HEK293 (cell line): Measurements from ENCODE around the gene OR1F1.

Experiments
- CTCF ChIA-PET: fragments of 350-600 bp; formaldehyde crosslinking; extraction: SDS; loops from one replicate; lab custom pipeline; 2021; ENCODE audit warnings: antibody characterized with exemption; lab: Yijun Ruan, JAX
- POLR2A ChIA-PET: fragments of 300-600 bp; formaldehyde crosslinking; extraction: SDS; loops from one replicate; lab custom pipeline; 2020; ENCODE audit warnings: antibody characterized with exemption, inconsistent platforms; lab: Yijun Ruan, JAX
- H3K27ac ChIP-seq: fragments of 200-500 bp; sonication (Bioruptor generic); 2 replicates; pipeline ENCODE4 v1.5.1; 2014; ENCODE audit warnings: low read depth, low read length, control low read depth, inconsistent platforms; ENCODE audit errors: extremely low read depth
- H3K36me3 ChIP-seq, 2 experiments: fragments of 200-500 bp in 1 of 2; sonication (Bioruptor generic) in 1 of 2; 1 replicate in 1 of 2; 2 replicates in 1 of 2; pipeline ENCODE4 v1.5.1; 2014 to 2017; ENCODE audit warnings: inconsistent platforms in 2 of 2, low read length in 2 of 2; ENCODE audit not compliant: control insufficient read depth in 2 of 2, insufficient read depth in 1 of 2
- H3K4me1 ChIP-seq: fragments of 200-500 bp; sonication (Bioruptor generic); 2 replicates; pipeline ENCODE4 v1.5.1; 2014; ENCODE audit warnings: mild to moderate bottlenecking, low read length, inconsistent platforms; ENCODE audit not compliant: control insufficient read depth, insufficient read depth
- H3K4me3 ChIP-seq: 2 replicates; pipeline ENCODE4 v1.5.1; 2011; ENCODE audit warnings: low read depth, mild to moderate bottlenecking, control low read depth, low read length, moderate library complexity
- H3K9me3 ChIP-seq: fragments of 200-500 bp; sonication (Bioruptor generic); 2 replicates; pipeline ENCODE4 v1.5.1; 2014; ENCODE audit warnings: low read depth, low read length, inconsistent platforms; ENCODE audit not compliant: control insufficient read depth, insufficient read depth
- MZF1 ChIP-seq: fragments of 450-650 bp; formaldehyde crosslinking; IDR thresholded peaks from 2 replicates; pipeline ENCODE4 v1.5.1; 2017; ENCODE audit warnings: missing biosample characterization, missing genetic modification characterization, borderline replicate concordance
- PRDM4 ChIP-seq: fragments of 450-650 bp; formaldehyde crosslinking; IDR thresholded peaks from 2 replicates; pipeline ENCODE4 v1.5.1; 2017; ENCODE audit warnings: missing biosample characterization, missing genetic modification characterization
- REST ChIP-seq: fragments of 450-650 bp; formaldehyde crosslinking; IDR thresholded peaks from 2 replicates; pipeline ENCODE4 v1.5.1; 2016; ENCODE audit warnings: missing biosample characterization, missing genetic modification characterization
- SCRT1 ChIP-seq: fragments of 450-650 bp; formaldehyde crosslinking; IDR thresholded peaks from 2 replicates; pipeline ENCODE4 v1.5.1; 2016; ENCODE audit warnings: missing biosample characterization, missing genetic modification characterization, borderline replicate concordance
- SCRT2 ChIP-seq: fragments of 450-650 bp; formaldehyde crosslinking; IDR thresholded peaks from 2 replicates; pipeline ENCODE4 v1.5.1; 2016; ENCODE audit warnings: missing biosample characterization, missing genetic modification characterization
- ZNF133 ChIP-seq: fragments of 450-650 bp; formaldehyde crosslinking; IDR thresholded peaks from 2 replicates; pipeline ENCODE4 v1.5.1; 2016; ENCODE audit warnings: missing biosample characterization, missing genetic modification characterization
- ZNF140 ChIP-seq: fragments of 450-650 bp; formaldehyde crosslinking; IDR thresholded peaks from 2 replicates; pipeline ENCODE4 v1.5.1; 2016; ENCODE audit warnings: missing biosample characterization, missing genetic modification characterization
- ZNF214 ChIP-seq: fragments of 450-650 bp; formaldehyde crosslinking; IDR thresholded peaks from 2 replicates; pipeline ENCODE4 v1.5.1; 2017; ENCODE audit warnings: missing biosample characterization, mild to moderate bottlenecking, missing genetic modification characterization, borderline replicate concordance
- ZNF473 ChIP-seq: fragments of 450-650 bp; formaldehyde crosslinking; IDR thresholded peaks from 2 replicates; pipeline ENCODE4 v1.5.1; 2017; ENCODE audit warnings: missing biosample characterization, missing genetic modification characterization
- ZNF626 ChIP-seq: fragments of 450-650 bp; sonication (Bioruptor Pico); formaldehyde crosslinking; IDR thresholded peaks from 2 replicates; pipeline ENCODE4 v1.5.1; 2018; ENCODE audit warnings: missing biosample characterization, missing genetic modification characterization, inconsistent platforms
- ZNF658 ChIP-seq: fragments of 450-650 bp; formaldehyde crosslinking; IDR thresholded peaks from 2 replicates; pipeline ENCODE4; 2016; ENCODE audit warnings: missing biosample characterization, missing genetic modification characterization
- ZNF768 ChIP-seq: fragments of 450-650 bp; formaldehyde crosslinking; IDR thresholded peaks from 2 replicates; pipeline ENCODE4 v1.5.1; 2018; ENCODE audit warnings: missing biosample characterization, mild to moderate bottlenecking, missing genetic modification characterization
- ZSCAN5A ChIP-seq: fragments of 450-650 bp; formaldehyde crosslinking; IDR thresholded peaks from 2 replicates; pipeline ENCODE4 v1.5.1; 2016; ENCODE audit warnings: missing biosample characterization, missing genetic modification characterization
- TF ChIP-seq, protein P1 (sequence below): fragments of 450-650 bp; formaldehyde crosslinking; IDR thresholded peaks from 2 replicates; pipeline ENCODE4 v1.5.1; 2016; ENCODE audit warnings: missing biosample characterization, missing genetic modification characterization
- TF ChIP-seq, protein P2 (sequence below): fragments of 450-650 bp; IDR thresholded peaks from 2 replicates; pipeline ENCODE4 v1.5.1; 2018; ENCODE audit warnings: missing biosample characterization, missing genetic modification characterization
- TF ChIP-seq, protein P3 (sequence below): fragments of 450-650 bp; formaldehyde crosslinking; optimal IDR thresholded peaks from 2 replicates; pipeline ENCODE3; 2016; ENCODE audit warnings: missing biosample characterization, mild to moderate bottlenecking, missing genetic modification characterization
- TF ChIP-seq, protein P4 (sequence below): fragments of 450-650 bp; formaldehyde crosslinking; IDR thresholded peaks from 2 replicates; pipeline ENCODE4 v1.5.1; 2016; ENCODE audit warnings: missing biosample characterization, missing genetic modification characterization

Gene OR1F1

DNA sequence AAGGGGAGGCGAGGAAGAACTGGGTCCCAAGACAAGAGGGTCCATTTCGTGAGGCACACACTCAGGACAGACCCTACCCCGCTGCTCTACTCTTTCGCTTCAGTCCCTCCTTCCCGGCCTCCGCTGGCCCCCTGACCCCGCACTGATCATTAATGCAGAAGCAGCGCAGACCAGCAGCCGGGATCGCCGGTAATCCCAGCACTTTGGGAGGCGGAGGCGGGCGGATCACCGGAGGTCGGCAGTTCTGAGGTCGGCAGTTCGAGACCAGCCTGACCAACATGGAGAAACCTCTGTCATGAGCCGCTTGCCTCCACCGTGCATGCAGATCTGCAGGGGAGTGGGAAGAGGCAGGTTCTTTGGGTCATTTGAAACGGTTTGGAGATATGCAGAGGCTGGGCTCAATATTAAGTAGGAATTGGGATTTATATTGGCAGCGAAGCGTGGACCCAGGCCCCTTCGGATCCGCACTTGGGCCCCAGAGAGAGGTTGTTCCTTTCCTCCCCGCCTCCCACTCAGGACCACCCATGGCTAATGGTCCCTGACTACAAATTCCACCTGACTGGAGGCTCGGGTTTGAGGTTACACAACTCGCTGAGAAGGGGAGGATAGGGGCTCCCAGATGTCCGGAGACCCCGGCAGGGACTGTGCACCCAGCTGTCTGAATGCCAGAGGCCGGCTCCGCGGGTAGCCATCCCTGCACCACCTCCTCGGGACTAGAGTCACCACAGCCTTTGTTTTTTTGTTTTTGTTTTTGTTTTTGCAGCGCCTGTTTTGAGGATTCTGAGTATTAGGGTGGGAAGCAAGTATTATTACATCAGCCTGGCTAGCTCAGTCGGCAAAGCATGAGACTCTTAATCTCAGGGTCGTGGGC, 23.6 kb upstream of the OR1F1 start:
- Histone ChIP-seq H3K4me1 (no peaks in the 10 kb centered on the region; the same call in 1 of the 2 replicates), H3K27ac (no peak overlapping the region), H3K4me3 (no peak overlapping the region), H3K9me3 (no peaks in the 10 kb centered on the region), H3K36me3 (no peaks in the 10 kb centered on the region)
- ChIA-PET POLR2A (no interaction called here), CTCF (interaction anchor here (0.8 to 2.4 kb wide), 5 partner anchors 8 to 1124 kb away, joined by 3 to 10 read pairs (median 3); no protein-coding TSS in a partner anchor)
- TF ChIP-seq SCRT2 (tag by site-specific recombination): no peak
- TF ChIP-seq MZF1: no peak
- TF ChIP-seq, protein P1, sequence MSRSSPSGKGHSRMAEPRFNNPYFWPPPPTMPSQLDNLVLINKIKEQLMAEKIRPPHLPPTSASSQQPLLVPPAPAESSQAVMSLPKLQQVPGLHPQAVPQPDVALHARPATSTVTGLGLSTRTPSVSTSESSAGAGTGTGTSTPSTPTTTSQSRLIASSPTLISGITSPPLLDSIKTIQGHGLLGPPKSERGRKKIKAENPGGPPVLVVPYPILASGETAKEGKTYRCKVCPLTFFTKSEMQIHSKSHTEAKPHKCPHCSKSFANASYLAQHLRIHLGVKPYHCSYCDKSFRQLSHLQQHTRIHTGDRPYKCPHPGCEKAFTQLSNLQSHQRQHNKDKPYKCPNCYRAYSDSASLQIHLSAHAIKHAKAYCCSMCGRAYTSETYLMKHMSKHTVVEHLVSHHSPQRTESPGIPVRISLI: no peak
- TF ChIP-seq SCRT1 (tag by site-specific recombination): no peak
- TF ChIP-seq ZNF214 (tag by site-specific recombination): no peak
- no peak for TF ChIP-seq ZNF140 (tag by site-specific recombination)
- TF ChIP-seq REST (tag by site-specific recombination): no peak
- TF ChIP-seq ZNF626 (tag by site-specific recombination): no peak
- no peak for TF ChIP-seq ZNF658 (tag by site-specific recombination)
- TF ChIP-seq, protein P2, sequence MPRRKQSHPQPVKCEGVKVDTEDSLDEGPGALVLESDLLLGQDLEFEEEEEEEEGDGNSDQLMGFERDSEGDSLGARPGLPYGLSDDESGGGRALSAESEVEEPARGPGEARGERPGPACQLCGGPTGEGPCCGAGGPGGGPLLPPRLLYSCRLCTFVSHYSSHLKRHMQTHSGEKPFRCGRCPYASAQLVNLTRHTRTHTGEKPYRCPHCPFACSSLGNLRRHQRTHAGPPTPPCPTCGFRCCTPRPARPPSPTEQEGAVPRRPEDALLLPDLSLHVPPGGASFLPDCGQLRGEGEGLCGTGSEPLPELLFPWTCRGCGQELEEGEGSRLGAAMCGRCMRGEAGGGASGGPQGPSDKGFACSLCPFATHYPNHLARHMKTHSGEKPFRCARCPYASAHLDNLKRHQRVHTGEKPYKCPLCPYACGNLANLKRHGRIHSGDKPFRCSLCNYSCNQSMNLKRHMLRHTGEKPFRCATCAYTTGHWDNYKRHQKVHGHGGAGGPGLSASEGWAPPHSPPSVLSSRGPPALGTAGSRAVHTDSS (tag by site-specific recombination): no peak
- TF ChIP-seq ZNF473 (tag by site-specific recombination): no peak
- no peak for TF ChIP-seq ZNF768
- TF ChIP-seq ZNF133 (tag by site-specific recombination): no peak

DNA sequence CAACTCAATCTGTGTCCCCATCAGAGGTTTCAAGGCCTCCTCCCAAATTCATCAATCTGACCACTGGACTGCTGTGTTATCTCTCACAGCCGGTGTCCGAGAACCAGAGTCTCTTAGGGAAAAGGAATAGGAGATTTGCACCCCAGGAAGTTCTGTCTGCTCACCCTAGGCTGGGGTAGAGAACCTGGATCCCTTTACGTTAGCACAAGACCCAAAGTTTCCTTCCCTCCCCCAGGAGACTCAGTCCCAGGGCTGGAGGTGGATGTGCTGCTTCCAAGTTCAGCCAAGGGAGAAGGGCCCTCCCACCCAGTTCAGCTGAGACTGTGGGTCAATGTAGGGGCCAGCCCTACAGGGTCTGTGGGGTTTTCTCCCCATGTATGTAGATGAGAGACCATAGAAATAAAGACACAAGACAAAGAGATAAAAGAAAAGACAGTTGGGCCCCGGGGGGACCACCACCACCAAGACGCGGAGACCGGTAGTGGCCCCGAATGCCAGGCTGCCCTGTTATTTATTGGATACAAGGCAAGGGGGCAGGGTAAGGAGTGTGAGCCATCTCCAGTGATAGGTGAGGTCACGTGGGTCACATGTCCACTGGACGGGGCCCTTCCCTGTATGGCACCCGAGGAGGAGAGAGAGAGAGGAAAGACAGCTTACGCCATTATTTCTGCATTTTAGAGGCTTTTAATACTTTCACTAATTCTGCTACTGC, 22.7 kb upstream of the OR1F1 start:
- no peak overlapping the region for H3K4me3 ChIP-seq
- no peaks in the 10 kb centered on the region; the same call in 1 of the 2 replicates for H3K4me1 ChIP-seq
- TF ChIP-seq, protein P3, sequence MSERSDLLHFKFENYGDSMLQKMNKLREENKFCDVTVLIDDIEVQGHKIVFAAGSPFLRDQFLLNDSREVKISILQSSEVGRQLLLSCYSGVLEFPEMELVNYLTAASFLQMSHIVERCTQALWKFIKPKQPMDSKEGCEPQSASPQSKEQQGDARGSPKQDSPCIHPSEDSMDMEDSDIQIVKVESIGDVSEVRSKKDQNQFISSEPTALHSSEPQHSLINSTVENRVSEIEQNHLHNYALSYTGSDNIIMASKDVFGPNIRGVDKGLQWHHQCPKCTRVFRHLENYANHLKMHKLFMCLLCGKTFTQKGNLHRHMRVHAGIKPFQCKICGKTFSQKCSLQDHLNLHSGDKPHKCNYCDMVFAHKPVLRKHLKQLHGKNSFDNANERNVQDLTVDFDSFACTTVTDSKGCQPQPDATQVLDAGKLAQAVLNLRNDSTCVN (tag by site-specific recombination): peak; percentile 11
- no peak for TF ChIP-seq ZSCAN5A (tag by site-specific recombination)
- 0 out of 2 replicates have a peak, but pooled peaks have one; percentile 48 for TF ChIP-seq PRDM4 (tag by site-specific recombination)
- TF ChIP-seq, protein P4, sequence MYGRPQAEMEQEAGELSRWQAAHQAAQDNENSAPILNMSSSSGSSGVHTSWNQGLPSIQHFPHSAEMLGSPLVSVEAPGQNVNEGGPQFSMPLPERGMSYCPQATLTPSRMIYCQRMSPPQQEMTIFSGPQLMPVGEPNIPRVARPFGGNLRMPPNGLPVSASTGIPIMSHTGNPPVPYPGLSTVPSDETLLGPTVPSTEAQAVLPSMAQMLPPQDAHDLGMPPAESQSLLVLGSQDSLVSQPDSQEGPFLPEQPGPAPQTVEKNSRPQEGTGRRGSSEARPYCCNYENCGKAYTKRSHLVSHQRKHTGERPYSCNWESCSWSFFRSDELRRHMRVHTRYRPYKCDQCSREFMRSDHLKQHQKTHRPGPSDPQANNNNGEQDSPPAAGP (tag by site-specific recombination): 0 out of 2 replicates have a peak, but pooled peaks have one; percentile 32
- ChIA-PET CTCF (interaction anchor here (0.7 to 2.4 kb wide), 7 partner anchors 11 to 130 kb away, joined by 3 to 10 read pairs (median 3); no protein-coding TSS in a partner anchor), POLR2A (no interaction called here)
- H3K9me3 ChIP-seq: no peaks in the 10 kb centered on the region
- H3K27ac ChIP-seq: no peak overlapping the region
- no peaks in the 10 kb centered on the region for H3K36me3 ChIP-seq
